ENCODE measurements around the gene GOT2. TPM values are rescaled to one million over a fixed set of nuclear protein-coding genes. Genes with fewer than 3 reads are reported as not detected.

GOT2 gene
- total and polyA plus RNA-seq, 2 of the 8 experiments (the other 6 are each of a cell fraction or from before 2014, with no cell fraction given), result 62.9 to 223 TPM

GRCh38 chr16:58767581-58767980, 33.5 kb upstream of the GOT2 start:
- Histone ChIP-seq H3K36me3 (ENCODE audit: control insufficient read depth in 2 of 4, insufficient read depth in 4 of 4, low read length in 3 of 4) (no peaks in the 10 kb centered on the region), H3K4me1 (replicated peaks in 1 of 4; ENCODE audit: control insufficient read depth in 3 of 4, insufficient read depth in 4 of 4, low read length in 3 of 4) (peaks cover 0 to 4% (median 0%) of the 10 kb centered on the region in 4 experiments; a peak in 1 of 7 replicates), H2BK5ac (ENCODE audit: low read depth, low read length) (no peak overlapping the region), H3K14ac (ENCODE audit: insufficient read length) (no peak overlapping the region), H3K18ac (ENCODE audit: extremely low read depth, low read length) (no peak overlapping the region), H2BK20ac (ENCODE audit: low read length) (no peak overlapping the region), H3K9me3 (ENCODE audit: insufficient read depth in 2 of 2, low read depth in 1 of 2, low read length in 1 of 2) (no peaks in the 10 kb centered on the region), H4K8ac (ENCODE audit: extremely low read depth, insufficient read depth, low read length) (no peak overlapping the region), H2BK120ac (replicated peaks; ENCODE audit: low read depth, low read length) (no peak overlapping the region), H2AFZ (ENCODE audit: low read length) (no peak overlapping the region), H3K23me2 (ENCODE audit: low read depth, low read length) (no peaks in the 10 kb centered on the region), H3K4me3 (ENCODE audit: extremely low read depth in 1 of 4, insufficient read depth in 2 of 4, low read depth in 3 of 4, low read length in 4 of 4) (no peak overlapping the region), H4K20me1 (replicated peaks in 1 of 2; ENCODE audit: control insufficient read depth in 1 of 2, insufficient read depth in 2 of 2, low read length in 2 of 2) (no peaks in the 10 kb centered on the region), H4K5ac (ENCODE audit: insufficient read length, low read depth, low read length) (no peak overlapping the region), H2BK12ac (ENCODE audit: low read depth, low read length) (no peak overlapping the region), H3K23ac (ENCODE audit: insufficient read length) (no peak overlapping the region), H3K27ac (ENCODE audit: low read depth, low read length) (no peak overlapping the region), H2AK5ac (ENCODE audit: low read depth, low read length) (no peak overlapping the region), H3K27me3 (replicated peaks in 1 of 4; ENCODE audit: control insufficient read depth in 3 of 4, extremely low read depth in 1 of 4, insufficient read depth in 3 of 4, low read length in 3 of 4) (no peaks in the 10 kb centered on the region), H3K4ac (replicated peaks; ENCODE audit: insufficient read length, low read depth, low read length) (no peak overlapping the region), H4K91ac (replicated peaks; ENCODE audit: insufficient read length, low read length) (no peak overlapping the region), H3K79me2 (ENCODE audit: control insufficient read depth in 1 of 2, insufficient read depth in 2 of 2, low read length in 2 of 2) (no peaks in the 10 kb centered on the region), H3K79me1 (ENCODE audit: low read depth, low read length) (no peaks in the 10 kb centered on the region), H2BK15ac (ENCODE audit: low read length) (no peak overlapping the region), H3K9ac (replicated peaks in 1 of 4; ENCODE audit: extremely low read depth in 1 of 4, low read depth in 3 of 4, low read length in 3 of 4) (no peak overlapping the region), H3K4me2 (ENCODE audit: insufficient read depth in 1 of 2, low read depth in 2 of 2, low read length in 2 of 2) (no peak overlapping the region), H3K56ac (replicated peaks; ENCODE audit: insufficient read length, low read depth, low read length) (no peak overlapping the region)
- 88% methylated on average over 2 of the region's 2 CpGs; no CpG with 5 or more reads in 1 of the 2 experiments for WGBS, 2 experiments (ENCODE audit: extremely low coverage in 1 of 2, insufficient coverage in 1 of 2, insufficient read length in 1 of 2, insufficient replicate concordance in 2 of 2, low coverage in 1 of 2, low lambda C conversion rate in 2 of 2, missing lambda C conversion rate in 1 of 2)
- TF ChIP-seq POLR2AphosphoS5 (IDR thresholded peaks at IDR 0.05; ENCODE audit: low read depth, low read length) (no peak), SP1 (IDR thresholded peaks at IDR 0.05; ENCODE audit: low read depth, low read length) (no peak), RNF2 (IDR thresholded peaks at IDR 0.05; ENCODE audit: borderline replicate concordance, low read depth, low read length, missing control alignments, poor library complexity, severe bottlenecking) (no peak), KDM1A (IDR thresholded peaks at IDR 0.05; ENCODE audit: borderline replicate concordance, low read length) (no peak), CEBPB (IDR thresholded peaks at IDR 0.05; ENCODE audit: low read depth, low read length) (no peak), HDAC6 (IDR thresholded peaks at IDR 0.05; ENCODE audit: low read depth, low read length) (no peak), ZNF274 (IDR thresholded peaks at IDR 0.05; ENCODE audit: borderline replicate concordance, extremely low read depth, low read length) (no peak)
- TF ChIP-seq, protein P1, sequence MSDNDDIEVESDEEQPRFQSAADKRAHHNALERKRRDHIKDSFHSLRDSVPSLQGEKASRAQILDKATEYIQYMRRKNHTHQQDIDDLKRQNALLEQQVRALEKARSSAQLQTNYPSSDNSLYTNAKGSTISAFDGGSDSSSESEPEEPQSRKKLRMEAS (IDR thresholded peaks at IDR 0.05), result no peak
- no peak for DNase-seq (ENCODE audit: low read depth in 1 of 2, low spot score in 2 of 2)
- ChIA-PET POLR2A (ENCODE audit: partially characterized antibody) (no interaction called here), CTCF (ENCODE audit: partially characterized antibody) (interaction anchor here (1.0 to 1.7 kb wide), 3 partner anchors 11 to 178 kb away, joined by 3 to 10 read pairs (median 3); no protein-coding TSS in a partner anchor)
- FAIRE-seq, result no peak
